ENCODE results near the gene UBAC1.

UBAC1 gene

GRCh38 chr9:136007276-136007933 lies 46.2 kb upstream of the UBAC1 start:
- Histone ChIP-seq H3K27me3 (ENCODE audit: insufficient read depth, poor library complexity, severe bottlenecking) (no peaks in the 10 kb centered on the region), H3K4me3 (replicated peaks; ENCODE audit: insufficient read depth, low read length) (no peak overlapping the region), H3K27ac (replicated peaks) (no peak overlapping the region)
- DNase-seq (ENCODE audit: low read depth in 1 of 2, low spot score in 1 of 2), result no peak
- TF ChIP-seq GABPA (IDR thresholded peaks at IDR 0.05; ENCODE audit: low read depth) (no peak), POLR2AphosphoS5 (IDR thresholded peaks at IDR 0.05; ENCODE audit: low read depth) (no peak), SPI1 (IDR thresholded peaks at IDR 0.05; ENCODE audit: borderline replicate concordance, low read depth) (no peak)
- TF ChIP-seq, protein P1, sequence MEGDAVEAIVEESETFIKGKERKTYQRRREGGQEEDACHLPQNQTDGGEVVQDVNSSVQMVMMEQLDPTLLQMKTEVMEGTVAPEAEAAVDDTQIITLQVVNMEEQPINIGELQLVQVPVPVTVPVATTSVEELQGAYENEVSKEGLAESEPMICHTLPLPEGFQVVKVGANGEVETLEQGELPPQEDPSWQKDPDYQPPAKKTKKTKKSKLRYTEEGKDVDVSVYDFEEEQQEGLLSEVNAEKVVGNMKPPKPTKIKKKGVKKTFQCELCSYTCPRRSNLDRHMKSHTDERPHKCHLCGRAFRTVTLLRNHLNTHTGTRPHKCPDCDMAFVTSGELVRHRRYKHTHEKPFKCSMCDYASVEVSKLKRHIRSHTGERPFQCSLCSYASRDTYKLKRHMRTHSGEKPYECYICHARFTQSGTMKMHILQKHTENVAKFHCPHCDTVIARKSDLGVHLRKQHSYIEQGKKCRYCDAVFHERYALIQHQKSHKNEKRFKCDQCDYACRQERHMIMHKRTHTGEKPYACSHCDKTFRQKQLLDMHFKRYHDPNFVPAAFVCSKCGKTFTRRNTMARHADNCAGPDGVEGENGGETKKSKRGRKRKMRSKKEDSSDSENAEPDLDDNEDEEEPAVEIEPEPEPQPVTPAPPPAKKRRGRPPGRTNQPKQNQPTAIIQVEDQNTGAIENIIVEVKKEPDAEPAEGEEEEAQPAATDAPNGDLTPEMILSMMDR (IDR thresholded peaks at IDR 0.05; ENCODE audit: insufficient read depth, low read length), result no peak
- TF ChIP-seq, protein P2, sequence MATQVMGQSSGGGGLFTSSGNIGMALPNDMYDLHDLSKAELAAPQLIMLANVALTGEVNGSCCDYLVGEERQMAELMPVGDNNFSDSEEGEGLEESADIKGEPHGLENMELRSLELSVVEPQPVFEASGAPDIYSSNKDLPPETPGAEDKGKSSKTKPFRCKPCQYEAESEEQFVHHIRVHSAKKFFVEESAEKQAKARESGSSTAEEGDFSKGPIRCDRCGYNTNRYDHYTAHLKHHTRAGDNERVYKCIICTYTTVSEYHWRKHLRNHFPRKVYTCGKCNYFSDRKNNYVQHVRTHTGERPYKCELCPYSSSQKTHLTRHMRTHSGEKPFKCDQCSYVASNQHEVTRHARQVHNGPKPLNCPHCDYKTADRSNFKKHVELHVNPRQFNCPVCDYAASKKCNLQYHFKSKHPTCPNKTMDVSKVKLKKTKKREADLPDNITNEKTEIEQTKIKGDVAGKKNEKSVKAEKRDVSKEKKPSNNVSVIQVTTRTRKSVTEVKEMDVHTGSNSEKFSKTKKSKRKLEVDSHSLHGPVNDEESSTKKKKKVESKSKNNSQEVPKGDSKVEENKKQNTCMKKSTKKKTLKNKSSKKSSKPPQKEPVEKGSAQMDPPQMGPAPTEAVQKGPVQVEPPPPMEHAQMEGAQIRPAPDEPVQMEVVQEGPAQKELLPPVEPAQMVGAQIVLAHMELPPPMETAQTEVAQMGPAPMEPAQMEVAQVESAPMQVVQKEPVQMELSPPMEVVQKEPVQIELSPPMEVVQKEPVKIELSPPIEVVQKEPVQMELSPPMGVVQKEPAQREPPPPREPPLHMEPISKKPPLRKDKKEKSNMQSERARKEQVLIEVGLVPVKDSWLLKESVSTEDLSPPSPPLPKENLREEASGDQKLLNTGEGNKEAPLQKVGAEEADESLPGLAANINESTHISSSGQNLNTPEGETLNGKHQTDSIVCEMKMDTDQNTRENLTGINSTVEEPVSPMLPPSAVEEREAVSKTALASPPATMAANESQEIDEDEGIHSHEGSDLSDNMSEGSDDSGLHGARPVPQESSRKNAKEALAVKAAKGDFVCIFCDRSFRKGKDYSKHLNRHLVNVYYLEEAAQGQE (IDR thresholded peaks at IDR 0.05; ENCODE audit: insufficient replicate concordance, low read depth), result no peak

GRCh38 chr9:136006169-136006568 lies 45.0 kb upstream of the UBAC1 start:
- no peak for TF ChIP-seq POLR2AphosphoS5 (IDR thresholded peaks at IDR 0.05; ENCODE audit: low read depth)
- DNase-seq (ENCODE audit: low read depth in 1 of 2, low spot score in 1 of 2), result no peak

GRCh38 chr9:136004712-136005111 lies 43.5 kb upstream of the UBAC1 start:
- Histone ChIP-seq H3K27me3 (ENCODE audit: insufficient read depth, poor library complexity, severe bottlenecking) (no peaks in the 10 kb centered on the region), H3K27ac (replicated peaks) (no peak overlapping the region), H3K4me3 (replicated peaks; ENCODE audit: insufficient read depth, low read length) (no peak overlapping the region)
- DNase-seq (ENCODE audit: low read depth in 1 of 2, low spot score in 1 of 2), result no peak
- no peak for TF ChIP-seq POLR2AphosphoS5 (IDR thresholded peaks at IDR 0.05; ENCODE audit: low read depth)
- TF ChIP-seq, protein P2 (IDR thresholded peaks at IDR 0.05; ENCODE audit: insufficient replicate concordance, low read depth), result no peak
- no peak for TF ChIP-seq GABPA (IDR thresholded peaks at IDR 0.05; ENCODE audit: low read depth)
- TF ChIP-seq, protein P1 (IDR thresholded peaks at IDR 0.05; ENCODE audit: insufficient read depth, low read length), result no peak
- TF ChIP-seq SPI1 (IDR thresholded peaks at IDR 0.05; ENCODE audit: borderline replicate concordance, low read depth), result no peak

More at GRCh38 chr9:136006169-136006568, 45.0 kb upstream of the UBAC1 start:
- Histone ChIP-seq H3K27me3 (ENCODE audit: insufficient read depth, poor library complexity, severe bottlenecking) (no peaks in the 10 kb centered on the region), H3K27ac (replicated peaks) (no peak overlapping the region), H3K4me3 (replicated peaks; ENCODE audit: insufficient read depth, low read length) (no peak overlapping the region)

DNA sequence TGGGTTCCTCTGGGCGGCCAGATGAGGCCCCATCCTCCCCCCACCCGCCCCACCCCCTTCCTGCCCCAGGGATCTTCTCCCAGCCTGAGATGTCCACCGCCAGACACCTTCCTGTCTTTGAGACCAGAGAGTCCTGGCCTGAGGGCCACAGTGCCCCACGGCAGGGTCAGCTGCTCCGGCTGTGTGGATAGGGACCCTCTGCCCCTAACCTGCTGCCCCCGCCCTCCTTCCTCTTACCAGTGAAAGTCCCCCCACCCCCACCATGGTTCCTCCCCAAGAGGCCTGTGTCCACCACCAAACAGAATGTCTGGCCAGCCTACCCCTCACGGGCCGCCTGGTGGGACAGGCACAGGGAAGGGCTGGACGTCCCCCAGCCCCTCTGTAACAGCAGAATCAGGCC lies 43.0 kb upstream of the UBAC1 start:
- TF ChIP-seq, protein P1 (IDR thresholded peaks at IDR 0.05; ENCODE audit: insufficient read depth, low read length), result no peak
- Histone ChIP-seq H3K4me3 (replicated peaks; ENCODE audit: insufficient read depth, low read length) (no peak overlapping the region), H3K27me3 (ENCODE audit: insufficient read depth, poor library complexity, severe bottlenecking) (no peaks in the 10 kb centered on the region), H3K27ac (replicated peaks) (no peak overlapping the region)
- no peak for DNase-seq (ENCODE audit: low read depth in 1 of 2, low spot score in 1 of 2)

All from HL-60 (cell line).